Measurements from ENCODE around the gene TMCC3. TPM values are rescaled to one million over a fixed set of nuclear protein-coding genes. Genes with fewer than 3 reads are reported as not detected.

TMCC3 gene
- total RNA-seq, 2 experiments from 2014 or later, result 5.7 to 9.4 TPM

GRCh38 chr12:94628369-94628768 is 22.0 kb downstream of the TMCC3 start:
- no peak overlapping the region for H3K27ac ChIP-seq (ENCODE audit: low read depth, low read length, poor library complexity, severe bottlenecking)
- H3K4me3 ChIP-seq (ENCODE audit: low read depth, low read length, poor library complexity, severe bottlenecking), result no peak overlapping the region
- ChIA-PET POLR2A (interaction anchor here (0.7 kb wide), 1 partner anchor 979 kb away, joined by 4 read pairs; no protein-coding TSS in a partner anchor), CTCF (ENCODE audit: unreplicated experiment) (no interaction called here)
- intact Hi-C loops (cut with micrococcal nuclease; ENCODE audit: unreplicated experiment), result no loop called here
- H3K36me3 ChIP-seq (ENCODE audit: insufficient read depth, low read length), result no peaks in the 10 kb centered on the region
- H3K79me2 ChIP-seq (ENCODE audit: insufficient read depth, low read depth, low read length), result no peaks in the 10 kb centered on the region
- H4K20me1 ChIP-seq (ENCODE audit: insufficient read depth, low read length), result no peaks in the 10 kb centered on the region
- no peak overlapping the region for H3K4me2 ChIP-seq (ENCODE audit: low read length)
- H3K9me2 ChIP-seq (ENCODE audit: insufficient read depth, low read length), result no peaks in the 10 kb centered on the region
- no peaks in the 10 kb centered on the region for H3K9me3 ChIP-seq (ENCODE audit: low read length)
- no TSS peak for BruUV-seq (replicated peaks)
- no peak overlapping the region for H2AFZ ChIP-seq (ENCODE audit: low read length)
- no peak for DNase-seq (ENCODE audit: low spot score)
- TF ChIP-seq, protein P1, sequence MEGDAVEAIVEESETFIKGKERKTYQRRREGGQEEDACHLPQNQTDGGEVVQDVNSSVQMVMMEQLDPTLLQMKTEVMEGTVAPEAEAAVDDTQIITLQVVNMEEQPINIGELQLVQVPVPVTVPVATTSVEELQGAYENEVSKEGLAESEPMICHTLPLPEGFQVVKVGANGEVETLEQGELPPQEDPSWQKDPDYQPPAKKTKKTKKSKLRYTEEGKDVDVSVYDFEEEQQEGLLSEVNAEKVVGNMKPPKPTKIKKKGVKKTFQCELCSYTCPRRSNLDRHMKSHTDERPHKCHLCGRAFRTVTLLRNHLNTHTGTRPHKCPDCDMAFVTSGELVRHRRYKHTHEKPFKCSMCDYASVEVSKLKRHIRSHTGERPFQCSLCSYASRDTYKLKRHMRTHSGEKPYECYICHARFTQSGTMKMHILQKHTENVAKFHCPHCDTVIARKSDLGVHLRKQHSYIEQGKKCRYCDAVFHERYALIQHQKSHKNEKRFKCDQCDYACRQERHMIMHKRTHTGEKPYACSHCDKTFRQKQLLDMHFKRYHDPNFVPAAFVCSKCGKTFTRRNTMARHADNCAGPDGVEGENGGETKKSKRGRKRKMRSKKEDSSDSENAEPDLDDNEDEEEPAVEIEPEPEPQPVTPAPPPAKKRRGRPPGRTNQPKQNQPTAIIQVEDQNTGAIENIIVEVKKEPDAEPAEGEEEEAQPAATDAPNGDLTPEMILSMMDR (conservative IDR thresholded peaks at IDR 0.05; ENCODE audit: low read length), result no peak
- TF ChIP-seq EZH2phosphoT487 (IDR thresholded peaks at IDR 0.05; ENCODE audit: borderline replicate concordance, low read depth, low read length), result no peak
- no peaks in the 10 kb centered on the region for H3K4me1 ChIP-seq (ENCODE audit: insufficient read depth, low read length, poor library complexity, severe bottlenecking)

GRCh38 chr12:94625531-94625930 is 24.8 kb downstream of the TMCC3 start:
- H3K27ac ChIP-seq (ENCODE audit: low read depth, low read length, poor library complexity, severe bottlenecking), result no peak overlapping the region
- ChIA-PET CTCF (ENCODE audit: unreplicated experiment) (no interaction called here), POLR2A (no interaction called here)
- DNase-seq (ENCODE audit: low spot score), result no peak
- TF ChIP-seq, protein P1 (conservative IDR thresholded peaks at IDR 0.05; ENCODE audit: low read length), result no peak
- TF ChIP-seq EZH2phosphoT487 (IDR thresholded peaks at IDR 0.05; ENCODE audit: borderline replicate concordance, low read depth, low read length), result no peak
- no TSS peak for BruUV-seq (replicated peaks)
- H3K9me2 ChIP-seq (ENCODE audit: insufficient read depth, low read length), result no peaks in the 10 kb centered on the region
- no peaks in the 10 kb centered on the region for H3K9me3 ChIP-seq (ENCODE audit: low read length)
- H3K4me1 ChIP-seq (ENCODE audit: insufficient read depth, low read length, poor library complexity, severe bottlenecking), result no peaks in the 10 kb centered on the region
- no peaks in the 10 kb centered on the region for H3K36me3 ChIP-seq (ENCODE audit: insufficient read depth, low read length)
- H3K4me3 ChIP-seq (ENCODE audit: low read depth, low read length, poor library complexity, severe bottlenecking), result no peak overlapping the region
- intact Hi-C loops (cut with micrococcal nuclease; ENCODE audit: unreplicated experiment), result no loop called here
- no peak overlapping the region for H3K4me2 ChIP-seq (ENCODE audit: low read length)
- no peaks in the 10 kb centered on the region for H4K20me1 ChIP-seq (ENCODE audit: insufficient read depth, low read length)
- no peaks in the 10 kb centered on the region for H3K79me2 ChIP-seq (ENCODE audit: insufficient read depth, low read depth, low read length)
- H2AFZ ChIP-seq (ENCODE audit: low read length), result no peak overlapping the region

GRCh38 chr12:94623161-94623920 is 27.0 kb downstream of the TMCC3 start:
- intact Hi-C loops (cut with micrococcal nuclease; ENCODE audit: unreplicated experiment), result no loop called here

More at GRCh38 chr12:94623161-94623920, 27.0 kb downstream of the TMCC3 start:
- no peak for TF ChIP-seq EZH2phosphoT487 (IDR thresholded peaks at IDR 0.05; ENCODE audit: borderline replicate concordance, low read depth, low read length)
- TF ChIP-seq, protein P1 (conservative IDR thresholded peaks at IDR 0.05; ENCODE audit: low read length), result no peak
- no peaks in the 10 kb centered on the region for H3K79me2 ChIP-seq (ENCODE audit: insufficient read depth, low read depth, low read length)
- no peak overlapping the region for H2AFZ ChIP-seq (ENCODE audit: low read length)
- no peaks in the 10 kb centered on the region for H3K9me2 ChIP-seq (ENCODE audit: insufficient read depth, low read length)
- H3K27ac ChIP-seq (ENCODE audit: low read depth, low read length, poor library complexity, severe bottlenecking), result no peak overlapping the region
- H3K4me3 ChIP-seq (ENCODE audit: low read depth, low read length, poor library complexity, severe bottlenecking), result no peak overlapping the region
- no TSS peak for BruUV-seq (replicated peaks)
- ChIA-PET POLR2A (interaction anchor here (0.6 to 1.0 kb wide), 10 partner anchors 19 to 1725 kb away, joined by 3 to 6 read pairs (median 3); no protein-coding TSS in a partner anchor), CTCF (ENCODE audit: unreplicated experiment) (no interaction called here)
- no peaks in the 10 kb centered on the region for H4K20me1 ChIP-seq (ENCODE audit: insufficient read depth, low read length)
- no peaks in the 10 kb centered on the region for H3K4me1 ChIP-seq (ENCODE audit: insufficient read depth, low read length, poor library complexity, severe bottlenecking)
- no peak overlapping the region for H3K4me2 ChIP-seq (ENCODE audit: low read length)
- DNase-seq (ENCODE audit: low spot score), result no peak
- H3K9me3 ChIP-seq (ENCODE audit: low read length), result no peaks in the 10 kb centered on the region
- H3K36me3 ChIP-seq (ENCODE audit: insufficient read depth, low read length), result no peaks in the 10 kb centered on the region

Measured in OCI-LY7 (cell line).